Measurements from ENCODE around the gene GPR146. TPM values are rescaled to one million over a fixed set of nuclear protein-coding genes. Genes with fewer than 3 reads are reported as not detected.

Gene GPR146
- total and polyA plus RNA-seq, 4 experiments from 2014 or later, result 8.8 to 22.2 (median 10.1) TPM

DNA sequence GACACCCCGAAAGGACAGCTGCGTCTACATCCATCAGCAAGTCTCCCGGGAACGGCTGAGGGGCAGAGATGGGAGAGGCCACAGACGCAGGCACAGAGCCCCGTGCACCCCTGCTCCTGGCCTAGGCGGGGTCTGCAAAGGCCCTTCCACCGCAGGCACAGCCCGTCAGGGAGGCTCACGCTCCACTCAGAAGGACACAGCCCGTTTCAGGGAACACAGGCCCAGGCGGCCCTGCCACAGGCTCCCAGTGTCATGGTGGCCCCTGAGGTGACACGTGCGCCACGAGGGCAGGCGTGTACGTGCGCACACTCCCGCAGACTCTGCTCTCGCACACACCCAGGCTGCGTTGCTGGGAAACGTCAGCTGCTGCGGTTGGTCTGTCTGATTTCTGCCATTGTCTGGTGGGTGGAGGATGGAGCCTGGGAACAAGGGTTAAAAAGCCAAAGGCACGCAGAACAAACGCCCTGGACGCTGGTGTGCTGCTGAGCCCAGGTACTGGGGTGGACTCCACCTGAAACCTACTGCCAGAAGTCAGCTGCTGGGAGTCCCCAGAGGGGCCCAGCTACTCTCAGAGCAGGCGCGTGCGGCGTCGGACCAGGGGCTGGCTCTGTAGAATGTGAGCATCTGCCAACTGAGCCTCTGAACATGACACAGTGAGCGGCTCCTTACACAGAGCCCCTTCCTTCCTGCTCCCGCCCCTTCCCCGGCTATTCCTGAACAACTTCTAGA lies 56.7 kb downstream of the GPR146 start:
- no peak overlapping the region for H3K27ac ChIP-seq (ENCODE audit: low read depth, low read length)
- CTCF ChIA-PET (ENCODE audit: partially characterized antibody), result interaction anchor here (1.3 kb wide), 1 partner anchor 76 kb away, joined by 3 read pairs; no protein-coding TSS in a partner anchor
- H3K4me3 Mint-ChIP-seq, result no peak overlapping the region

DNA sequence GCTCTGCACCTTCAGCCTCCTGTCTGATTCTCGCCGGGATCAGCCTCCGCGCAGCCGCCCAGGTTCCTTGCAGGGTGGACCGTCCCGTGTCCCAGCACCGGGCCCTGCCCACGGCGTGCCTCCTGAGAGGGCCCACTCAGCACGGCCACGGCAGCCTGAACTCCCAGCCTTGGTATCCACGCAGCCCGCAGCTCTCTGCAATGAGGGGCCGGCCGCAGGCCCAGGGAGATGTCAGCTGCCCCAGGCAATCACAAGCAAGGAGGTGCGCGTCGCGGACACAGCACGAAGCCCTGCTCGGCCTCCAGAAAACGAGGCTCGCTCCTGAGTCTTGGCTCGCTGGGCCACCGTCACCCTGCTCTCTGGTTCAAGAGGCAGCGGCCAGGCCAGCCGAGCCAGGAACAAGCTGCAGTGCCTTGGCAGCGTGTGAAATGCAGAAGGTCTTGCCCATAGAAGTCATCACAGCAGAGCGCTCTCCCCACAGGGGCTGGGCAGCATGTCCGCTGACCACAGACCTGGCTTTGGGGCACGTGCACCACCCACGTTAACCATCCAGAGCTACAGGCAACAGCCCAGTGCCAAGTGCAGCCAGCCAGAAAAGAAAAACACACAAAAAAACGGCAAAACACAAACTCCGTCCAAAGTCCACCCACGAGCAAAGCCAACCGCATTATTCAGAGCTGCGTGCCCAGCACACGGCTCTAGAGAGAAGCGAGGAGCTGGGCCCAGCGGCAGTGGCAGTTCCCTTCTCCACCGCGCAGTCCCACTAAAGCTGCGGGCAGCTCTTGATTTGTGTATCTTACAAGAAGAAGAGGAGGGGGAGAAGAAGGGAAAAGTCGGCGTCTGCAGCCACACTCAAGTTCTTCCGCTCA lies 57.5 kb downstream of the GPR146 start:
- POLR2A ChIA-PET (ENCODE audit: partially characterized antibody), result no interaction called here
- Mint-ChIP-seq H3K36me3 (peaks cover 6 to 21% of the 10 kb centered on the region in 2 donors), H3K4me3 (peak overlapping the region in 1 of 8 donors; percentile 20), H3K27me3 (no peaks in the 10 kb centered on the region), H3K4me1 (peaks cover 7 to 20% (median 11%) of the 10 kb centered on the region in 4 donors), H3K27ac (peak overlapping the region in 1 of 7 donors; percentile 23), H3K9me3 (no peaks in the 10 kb centered on the region)
- CTCF ChIA-PET (ENCODE audit: partially characterized antibody), result interaction anchor here (1.0 kb wide), 1 partner anchor 16 kb away, joined by 3 read pairs; no protein-coding TSS in a partner anchor
- no peak for DNase-seq
- no peaks in the 10 kb centered on the region for H3K9me3 ChIP-seq (ENCODE audit: control insufficient read depth in 1 of 2, low read length in 2 of 2)
- no peak overlapping the region for H3K4me3 ChIP-seq (ENCODE audit: low read length in 2 of 2)
- H3K4me1 ChIP-seq (ENCODE audit: insufficient read depth, low read length), result peaks cover 13% of the 10 kb centered on the region
- no peaks in the 10 kb centered on the region for H3K36me3 ChIP-seq (ENCODE audit: insufficient read depth, low read length)
- H3K27ac ChIP-seq (ENCODE audit: low read depth, low read length), result no peak overlapping the region
- intact Hi-C loops (cut with micrococcal nuclease), result no loop called here
- no peaks in the 10 kb centered on the region for H3K27me3 ChIP-seq (ENCODE audit: insufficient read depth, low read length)

More for the DNA sequence above, 56.7 kb downstream of the GPR146 start:
- intact Hi-C loops (cut with micrococcal nuclease), result no loop called here
- Mint-ChIP-seq H3K36me3 (peaks cover 6 to 21% of the 10 kb centered on the region in 2 donors), H3K4me1 (peaks cover 7 to 20% (median 11%) of the 10 kb centered on the region in 4 donors), H3K27ac (no peak overlapping the region), H3K9me3 (no peaks in the 10 kb centered on the region), H3K27me3 (no peaks in the 10 kb centered on the region)
- Histone ChIP-seq H3K36me3 (ENCODE audit: insufficient read depth, low read length) (no peaks in the 10 kb centered on the region), H3K27me3 (ENCODE audit: insufficient read depth, low read length) (no peaks in the 10 kb centered on the region), H3K4me3 (ENCODE audit: low read length in 2 of 2) (no peak overlapping the region), H3K4me1 (ENCODE audit: insufficient read depth, low read length) (peaks cover 13% of the 10 kb centered on the region), H3K9me3 (ENCODE audit: control insufficient read depth in 1 of 2, low read length in 2 of 2) (no peaks in the 10 kb centered on the region)
- POLR2A ChIA-PET (ENCODE audit: partially characterized antibody), result no interaction called here
- no peak for DNase-seq

DNA sequence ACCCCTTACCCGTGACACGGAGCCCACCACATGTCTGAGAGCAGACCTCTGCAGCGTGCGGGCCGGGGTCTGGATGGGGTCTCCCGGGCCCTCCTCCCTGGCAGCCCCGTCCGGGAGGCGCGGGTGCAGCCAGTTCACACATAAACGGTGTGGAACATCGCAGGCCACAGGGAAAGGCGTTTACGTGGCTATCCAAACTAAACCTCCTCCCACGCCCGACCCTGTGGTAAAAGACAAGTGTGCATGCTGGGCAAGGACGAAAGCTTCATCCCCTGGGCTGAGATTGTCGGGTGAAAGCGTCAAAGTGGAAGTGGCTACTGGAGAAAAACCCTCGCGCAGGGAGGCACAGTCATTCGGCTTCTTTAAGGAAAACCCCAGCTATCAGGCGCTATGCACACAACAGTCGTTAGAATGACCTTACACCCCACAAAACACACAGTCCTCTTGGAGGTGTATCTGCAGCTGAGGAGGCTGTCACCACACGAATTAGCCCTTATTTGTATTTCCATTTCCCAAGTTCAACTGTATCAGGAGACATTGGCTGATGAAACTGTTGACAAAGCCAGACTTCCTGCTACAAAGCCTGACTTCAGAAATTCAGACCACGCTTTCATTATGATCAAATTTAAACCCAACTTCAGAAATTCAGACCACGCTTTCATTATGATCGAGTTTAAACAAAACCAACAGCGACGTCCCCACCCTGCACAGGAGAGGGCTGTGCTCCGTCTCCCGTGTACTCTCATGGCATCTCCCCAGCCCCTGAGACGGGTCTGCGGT lies 58.9 kb downstream of the GPR146 start:
- POLR2A ChIA-PET (ENCODE audit: partially characterized antibody), result no interaction called here
- H3K27me3 Mint-ChIP-seq, result no peaks in the 10 kb centered on the region
- no peak for DNase-seq
- CTCF ChIA-PET (ENCODE audit: partially characterized antibody), result interaction anchor here (0.8 kb wide), 1 partner anchor 110 kb away, joined by 4 read pairs; no protein-coding TSS in a partner anchor
- Histone ChIP-seq H3K4me3 (ENCODE audit: low read length in 2 of 2) (no peak overlapping the region), H3K4me1 (ENCODE audit: insufficient read depth, low read length) (peaks cover 13% of the 10 kb centered on the region), H3K27me3 (ENCODE audit: insufficient read depth, low read length) (no peaks in the 10 kb centered on the region), H3K27ac (ENCODE audit: low read depth, low read length) (no peak overlapping the region), H3K36me3 (ENCODE audit: insufficient read depth, low read length) (no peaks in the 10 kb centered on the region), H3K9me3 (ENCODE audit: control insufficient read depth in 1 of 2, low read length in 2 of 2) (no peaks in the 10 kb centered on the region)
- peak overlapping the region in 5 of 7 donors; percentile 43 to 81 (median 55) for H3K27ac Mint-ChIP-seq
- intact Hi-C loops (cut with micrococcal nuclease), result no loop called here
- peaks cover 1 to 9% of the 10 kb centered on the region in 2 donors for H3K36me3 Mint-ChIP-seq
- peaks cover 7 to 20% (median 11%) of the 10 kb centered on the region in 4 donors for H3K4me1 Mint-ChIP-seq
- peak overlapping the region; percentile 36 to 76 (median 66) for H3K4me3 Mint-ChIP-seq
- H3K9me3 Mint-ChIP-seq, result no peaks in the 10 kb centered on the region

DNA sequence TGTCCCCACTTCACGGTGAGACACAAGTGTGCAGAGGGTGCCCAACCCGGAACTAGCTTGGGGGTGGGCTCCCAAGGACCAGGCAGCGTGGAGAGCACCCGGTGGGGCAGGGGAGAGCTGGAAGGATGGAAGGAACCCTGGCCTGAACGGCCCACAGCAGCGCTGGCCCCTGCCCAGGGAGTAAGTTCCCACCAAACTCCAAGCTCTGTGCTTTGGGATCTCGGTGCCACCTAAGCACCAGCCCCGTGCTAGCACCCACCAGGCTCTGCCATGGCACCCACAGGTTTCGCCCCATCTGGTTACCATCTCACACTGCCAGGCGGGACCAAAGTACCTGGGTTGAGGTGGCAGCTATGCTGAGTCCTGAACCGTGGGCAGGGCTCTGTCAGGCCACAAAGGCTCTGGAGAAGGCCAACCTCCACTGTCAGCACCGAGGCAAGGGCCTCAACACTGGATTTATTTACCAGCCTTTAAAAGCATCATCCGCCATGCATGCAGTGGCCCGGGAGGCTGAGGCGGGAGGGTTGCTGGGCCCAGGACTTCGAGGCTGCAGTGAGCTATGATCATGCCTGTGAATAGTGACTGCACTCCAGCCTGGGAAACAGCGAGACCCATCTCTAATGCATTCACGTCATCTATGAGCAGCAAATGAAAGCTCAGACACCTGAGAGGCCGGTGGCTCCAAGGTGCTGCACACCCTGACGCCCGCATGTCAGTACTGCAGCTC lies 59.6 kb downstream of the GPR146 start:
- Mint-ChIP-seq H3K27ac (peak overlapping the region in 1 of 7 donors; percentile 78), H3K9me3 (no peaks in the 10 kb centered on the region), H3K4me1 (peaks cover 7 to 20% (median 11%) of the 10 kb centered on the region in 4 donors), H3K4me3 (peak overlapping the region; percentile 36 to 76 (median 66)), H3K27me3 (no peaks in the 10 kb centered on the region), H3K36me3 (peaks cover 0 to 6% of the 10 kb centered on the region in 2 donors)
- DNase-seq, result no peak
- Histone ChIP-seq H3K9me3 (ENCODE audit: control insufficient read depth in 1 of 2, low read length in 2 of 2) (no peaks in the 10 kb centered on the region), H3K27me3 (ENCODE audit: insufficient read depth, low read length) (no peaks in the 10 kb centered on the region), H3K4me1 (ENCODE audit: insufficient read depth, low read length) (peaks cover 13% of the 10 kb centered on the region), H3K27ac (ENCODE audit: low read depth, low read length) (no peak overlapping the region), H3K4me3 (ENCODE audit: low read length in 2 of 2) (no peak overlapping the region), H3K36me3 (ENCODE audit: insufficient read depth, low read length) (no peaks in the 10 kb centered on the region)
- ChIA-PET CTCF (ENCODE audit: partially characterized antibody) (interaction anchor here (0.7 to 1.3 kb wide), 3 partner anchors 8 to 71 kb away, joined by 3 to 5 read pairs (median 3); no protein-coding TSS in a partner anchor), POLR2A (ENCODE audit: partially characterized antibody) (no interaction called here)
- intact Hi-C loops (cut with micrococcal nuclease), result no loop called here

DNA sequence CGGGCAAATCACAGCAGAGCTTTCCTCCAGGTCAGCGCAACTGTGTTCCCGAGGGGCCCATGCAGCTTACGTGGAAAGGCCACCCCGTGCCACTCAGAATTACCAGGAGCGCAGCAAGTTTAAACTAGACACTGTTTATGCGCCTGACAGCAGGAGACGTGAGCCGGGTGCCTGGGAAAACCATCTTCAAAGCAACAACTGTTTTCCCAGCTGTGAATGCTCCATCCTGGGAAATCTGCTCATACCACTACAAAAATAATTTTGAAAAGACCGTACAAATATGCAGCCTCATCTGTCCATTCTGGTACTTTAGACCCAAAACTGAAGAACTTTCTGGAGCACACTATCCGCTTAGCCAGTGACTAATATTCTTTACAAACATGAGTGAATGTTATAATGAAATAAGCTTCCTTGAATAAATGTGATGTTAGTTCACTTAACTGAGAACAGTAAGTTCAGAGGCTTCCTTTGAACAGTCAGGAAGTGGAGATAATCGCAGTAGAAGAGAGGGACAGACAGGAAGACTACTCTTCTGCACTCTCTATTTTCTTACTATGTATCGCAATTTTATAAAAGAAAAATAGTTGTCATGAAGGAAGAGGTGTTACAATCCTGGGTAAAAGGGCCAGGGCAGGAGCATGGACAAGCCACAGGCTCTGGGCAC lies 60.3 kb downstream of the GPR146 start:
- H3K9me3 ChIP-seq (ENCODE audit: control insufficient read depth in 1 of 2, low read length in 2 of 2), result no peaks in the 10 kb centered on the region
- H3K36me3 ChIP-seq (ENCODE audit: insufficient read depth, low read length), result no peaks in the 10 kb centered on the region
- ChIA-PET CTCF (ENCODE audit: partially characterized antibody) (interaction anchor here (0.7 to 1.3 kb wide), 3 partner anchors 8 to 71 kb away, joined by 3 to 5 read pairs (median 3); no protein-coding TSS in a partner anchor), POLR2A (ENCODE audit: partially characterized antibody) (no interaction called here)
- no peaks in the 10 kb centered on the region for H3K9me3 Mint-ChIP-seq
- intact Hi-C loops (cut with micrococcal nuclease), result no loop called here
- no peak overlapping the region for H3K4me3 ChIP-seq (ENCODE audit: low read length in 2 of 2)
- no peaks in the 10 kb centered on the region for H3K27me3 ChIP-seq (ENCODE audit: insufficient read depth, low read length)
- no peak overlapping the region for H3K4me3 Mint-ChIP-seq
- no peaks in the 10 kb centered on the region for H3K27me3 Mint-ChIP-seq
- no peak overlapping the region for H3K27ac ChIP-seq (ENCODE audit: low read depth, low read length)
- peaks cover 13% of the 10 kb centered on the region for H3K4me1 ChIP-seq (ENCODE audit: insufficient read depth, low read length)
- peaks cover 7 to 20% (median 11%) of the 10 kb centered on the region in 4 donors for H3K4me1 Mint-ChIP-seq
- peak overlapping the region in 1 of 7 donors; percentile 43 for H3K27ac Mint-ChIP-seq
- DNase-seq, result no peak
- H3K36me3 Mint-ChIP-seq, result peaks cover 0 to under 1% of the 10 kb centered on the region in 2 donors

DNA sequence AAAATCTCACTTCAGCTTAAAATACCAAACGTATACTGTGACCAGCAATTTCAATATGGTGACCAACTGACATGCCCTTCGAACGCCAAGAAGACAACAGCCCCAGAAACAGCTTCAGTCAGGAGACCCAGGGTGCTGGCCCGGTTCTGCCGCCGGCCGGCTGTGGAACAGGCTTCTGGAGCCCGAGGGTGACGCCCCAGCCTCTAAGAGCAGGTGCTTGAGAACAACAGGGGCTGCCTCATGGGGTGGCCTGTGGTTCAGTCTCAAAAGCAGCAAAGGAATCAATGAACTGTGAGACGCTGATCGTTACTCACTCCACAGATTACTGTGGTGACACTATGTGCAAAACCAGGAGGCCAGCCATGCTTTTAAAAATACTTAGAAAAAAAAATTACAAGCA lies 60.8 kb downstream of the GPR146 start:
- peaks cover 7 to 20% (median 11%) of the 10 kb centered on the region in 4 donors for H3K4me1 Mint-ChIP-seq
- H3K4me3 Mint-ChIP-seq, result no peak overlapping the region
- Histone ChIP-seq H3K9me3 (ENCODE audit: control insufficient read depth in 1 of 2, low read length in 2 of 2) (no peaks in the 10 kb centered on the region), H3K27me3 (ENCODE audit: insufficient read depth, low read length) (no peaks in the 10 kb centered on the region), H3K4me3 (ENCODE audit: low read length in 2 of 2) (no peak overlapping the region), H3K27ac (ENCODE audit: low read depth, low read length) (no peak overlapping the region), H3K4me1 (ENCODE audit: insufficient read depth, low read length) (peaks cover 13% of the 10 kb centered on the region), H3K36me3 (ENCODE audit: insufficient read depth, low read length) (no peaks in the 10 kb centered on the region)
- no peaks in the 10 kb centered on the region for H3K9me3 Mint-ChIP-seq
- H3K27me3 Mint-ChIP-seq, result no peaks in the 10 kb centered on the region
- no peaks in the 10 kb centered on the region for H3K36me3 Mint-ChIP-seq
- intact Hi-C loops (cut with micrococcal nuclease), result no loop called here
- ChIA-PET POLR2A (ENCODE audit: partially characterized antibody) (no interaction called here), CTCF (ENCODE audit: partially characterized antibody) (interaction anchor here (1.3 kb wide), 2 partner anchors 9 to 19 kb away, joined by 3 to 5 read pairs; no protein-coding TSS in a partner anchor)
- H3K27ac Mint-ChIP-seq, result no peak overlapping the region
- DNase-seq, result no peak
